SIG-M5 (cell line): ENCODE data around the gene RTN1.

ENCODE experiments used
- DNase-seq: peaks from one replicate; lab custom pipeline; 2025; lab: John Stamatoyannopoulos, UW

The RTN1 gene

GRCh38 chr14:59870277-59871165 lies at the start of gene RTN1:
TSS of gene RTN1 (minus strand) at chr14:59870776. CDS start at chr14:59870630, 146 bp downstream.
- no peak for DNase-seq

- no peak for DNase-seq
Observed at GRCh38 chr14:59920378-59920683, 49.8 kb upstream of the RTN1 start.

GRCh38 chr14:59919570-59920377 lies 49.2 kb upstream of the RTN1 start, which contains the start of gene LRRC9:
TSS of gene LRRC9 (plus strand) at chr14:59920144.
- DNase-seq: no peak

- no peak for DNase-seq
Observed at GRCh38 chr14:59918824-59919569, 48.4 kb upstream of the RTN1 start.

- DNase-seq: no peak
Observed at GRCh38 chr14:59913187-59913586, 42.6 kb upstream of the RTN1 start.

GRCh38 chr14:59912443-59912842 lies 41.9 kb upstream of the RTN1 start:
- DNase-seq: no peak

GRCh38 chr14:59905188-59905587 lies 34.6 kb upstream of the RTN1 start:
- DNase-seq: no peak

GRCh38 chr14:59904184-59904583 lies 33.6 kb upstream of the RTN1 start:
- no peak for DNase-seq

- no peak for DNase-seq
Observed at GRCh38 chr14:59900556-59900955, 30.0 kb upstream of the RTN1 start.

- no peak for DNase-seq
Observed at GRCh38 chr14:59897757-59898383, 27.3 kb upstream of the RTN1 start.

GRCh38 chr14:59895721-59896120 lies 25.1 kb upstream of the RTN1 start:
- DNase-seq: no peak

- no peak for DNase-seq
Observed at GRCh38 chr14:59890676-59891075, 20.1 kb upstream of the RTN1 start.

- no peak for DNase-seq
Observed at GRCh38 chr14:59882957-59883356, 12.4 kb upstream of the RTN1 start.

GRCh38 chr14:59871166-59871495 lies 555 bp upstream of the RTN1 start:
- DNase-seq: no peak

GRCh38 chr14:59869381-59870255 lies 958 bp downstream of the RTN1 start:
- no peak for DNase-seq

GRCh38 chr14:59868021-59868420 lies 2.6 kb downstream of the RTN1 start:
- no peak for DNase-seq

- DNase-seq: no peak
Observed at GRCh38 chr14:59863806-59864525, 6.6 kb downstream of the RTN1 start.

GRCh38 chr14:59857328-59857727 lies 13.2 kb downstream of the RTN1 start:
- DNase-seq: no peak

GRCh38 chr14:59852350-59852749 lies 18.2 kb downstream of the RTN1 start:
- no peak for DNase-seq

GRCh38 chr14:59850458-59850857 lies 20.1 kb downstream of the RTN1 start:
- no peak for DNase-seq
